ENCODE results near the gene EML1. TPM values are rescaled to one million over a fixed set of nuclear protein-coding genes. Genes with fewer than 3 reads are reported as not detected.

The EML1 gene
- total RNA-seq, 5 donors from 2014 or later (not counting 1 experiment from before 2014, with no cell fraction given), result 0.53 to 1.4 (median 0.60) TPM; not detected in 2

DNA sequence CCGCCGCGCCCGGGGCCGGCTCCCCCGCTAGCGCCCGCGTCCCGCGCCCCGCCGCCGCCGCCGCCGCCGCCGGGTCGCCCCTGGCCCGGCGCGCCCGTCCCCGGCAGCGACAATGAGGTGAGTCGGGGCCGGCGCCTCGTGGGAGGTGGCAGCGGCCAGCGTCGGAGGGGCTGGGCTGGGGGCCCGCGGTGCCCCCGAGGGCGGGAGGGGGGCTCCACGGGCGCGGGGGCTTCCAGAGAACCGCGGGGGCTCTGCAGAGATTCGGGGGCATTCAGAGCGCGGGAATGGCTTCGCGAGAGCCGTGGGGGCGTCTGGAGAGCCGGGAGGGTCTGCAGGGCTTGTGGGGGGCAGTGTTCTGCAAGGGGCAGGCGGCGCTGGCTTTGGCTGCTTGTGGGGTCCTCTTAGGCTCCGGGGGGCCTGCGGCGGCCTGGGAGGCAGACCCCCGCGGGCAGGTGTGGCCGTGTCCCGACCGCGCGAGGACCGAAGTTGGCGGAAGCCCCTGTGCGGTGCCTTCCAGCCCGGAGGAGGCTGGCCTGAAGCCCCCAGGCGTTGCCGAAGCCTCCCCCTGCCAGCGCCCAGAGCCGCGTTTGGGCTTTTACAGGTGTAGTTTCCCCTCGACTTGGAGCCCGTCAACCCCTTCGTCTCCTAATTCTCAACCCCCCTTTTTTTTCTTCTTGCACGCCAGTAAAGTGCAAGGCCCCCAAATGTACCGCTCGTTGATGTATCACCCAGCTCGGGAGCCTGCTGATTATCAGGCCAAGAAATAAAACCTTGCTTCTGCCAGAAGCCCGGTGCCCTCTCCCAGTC, 178.9 kb downstream of the EML1 start:
- Mint-ChIP-seq H3K4me3 (peak overlapping the region; percentile 82 to 94 (median 90)), H3K9me3 (no peaks in the 10 kb centered on the region), H3K27ac (peak overlapping the region in 1 of 2 donors; percentile 50), H3K27me3 (peaks cover 12% of the 10 kb centered on the region in 2 donors), H3K36me3 (no peaks in the 10 kb centered on the region), H3K4me1 (peaks cover 10 to 20% (median 14%) of the 10 kb centered on the region in 3 donors)
- CTCF ChIA-PET, result interaction anchor here in 1 of 2 donors (0.6 to 1.2 kb wide), 3 partner anchors 11 to 14 kb away, joined by 3 to 4 read pairs (median 3); no protein-coding TSS in a partner anchor
- H3K9me3 ChIP-seq, result no peaks in the 10 kb centered on the region
- peak; percentile 38 to 54 (median 50) for ATAC-seq (replicated peaks in 1 of 4)
- H3K4me3 ChIP-seq (ENCODE audit: control insufficient read depth in 1 of 2, extremely low read depth in 1 of 2, low read length in 1 of 2), result peak overlapping the region; percentile 44 to 56
- peak in 11 of 35 experiments; percentile 3 to 34 (median 9) for DNase-seq
- under 1% methylated on average over 70 of the region's 79 CpGs for WGBS (ENCODE audit: insufficient coverage)
- no peak overlapping the region for H3K27ac ChIP-seq (ENCODE audit: low read length)
- H3K27me3 ChIP-seq (replicated peaks in 1 of 2; ENCODE audit: control insufficient read depth in 2 of 2, extremely low read depth in 1 of 2, insufficient read depth in 2 of 2, low read length in 1 of 2), result peaks cover 0 to 23% of the 10 kb centered on the region in 2 experiments
- POLR2A ChIA-PET, result interaction anchor here in 1 of 2 donors (0.6 kb wide), 1 partner anchor 28 kb away, joined by 3 read pairs; no protein-coding TSS in a partner anchor
- H3K36me3 ChIP-seq (ENCODE audit: control insufficient read depth in 2 of 2, extremely low read depth in 1 of 2, insufficient read depth in 1 of 2, low read length in 1 of 2), result no peaks in the 10 kb centered on the region
- H3K4me1 ChIP-seq (ENCODE audit: control insufficient read depth in 1 of 2, extremely low read depth in 1 of 2, insufficient read depth in 2 of 2, low read length in 2 of 2), result peaks cover 0 to 12% of the 10 kb centered on the region in 2 experiments

GRCh38 chr14:99972748-99973466, 179.7 kb downstream of the EML1 start:
- Histone ChIP-seq H3K9me3 (no peaks in the 10 kb centered on the region), H3K27me3 (replicated peaks in 1 of 2; ENCODE audit: control insufficient read depth in 2 of 2, extremely low read depth in 1 of 2, insufficient read depth in 2 of 2, low read length in 1 of 2) (peaks cover 0 to 16% of the 10 kb centered on the region in 2 experiments), H3K4me1 (ENCODE audit: control insufficient read depth in 1 of 2, extremely low read depth in 1 of 2, insufficient read depth in 2 of 2, low read length in 2 of 2) (peaks cover 0 to 12% of the 10 kb centered on the region in 2 experiments), H3K36me3 (ENCODE audit: control insufficient read depth in 2 of 2, extremely low read depth in 1 of 2, insufficient read depth in 1 of 2, low read length in 1 of 2) (no peaks in the 10 kb centered on the region), H3K4me3 (ENCODE audit: control insufficient read depth in 1 of 2, extremely low read depth in 1 of 2, low read length in 1 of 2) (peak overlapping the region; percentile 44 to 56), H3K27ac (ENCODE audit: low read length) (no peak overlapping the region)
- H3K36me3 Mint-ChIP-seq, result no peaks in the 10 kb centered on the region
- no peaks in the 10 kb centered on the region for H3K9me3 Mint-ChIP-seq
- peaks cover 10 to 18% (median 14%) of the 10 kb centered on the region in 3 donors for H3K4me1 Mint-ChIP-seq
- WGBS (ENCODE audit: insufficient coverage), result 92% methylated on average over 2 of the region's 11 CpGs
- ChIA-PET POLR2A (interaction anchor here in 1 of 2 donors (0.6 kb wide), 1 partner anchor 27 kb away, joined by 3 read pairs; no protein-coding TSS in a partner anchor), CTCF (interaction anchor here in 1 of 2 donors (0.6 to 1.2 kb wide), 3 partner anchors 10 to 135 kb away, joined by 3 to 4 read pairs (median 3); no protein-coding TSS in a partner anchor)
- peak overlapping the region; percentile 41 to 50 for H3K27ac Mint-ChIP-seq
- ATAC-seq (replicated peaks in 1 of 4), result no peak
- DNase-seq, result no peak
- H3K27me3 Mint-ChIP-seq, result peaks cover 8 to 9% of the 10 kb centered on the region in 2 donors
- peak overlapping the region; percentile 82 to 94 (median 90) for H3K4me3 Mint-ChIP-seq

DNA sequence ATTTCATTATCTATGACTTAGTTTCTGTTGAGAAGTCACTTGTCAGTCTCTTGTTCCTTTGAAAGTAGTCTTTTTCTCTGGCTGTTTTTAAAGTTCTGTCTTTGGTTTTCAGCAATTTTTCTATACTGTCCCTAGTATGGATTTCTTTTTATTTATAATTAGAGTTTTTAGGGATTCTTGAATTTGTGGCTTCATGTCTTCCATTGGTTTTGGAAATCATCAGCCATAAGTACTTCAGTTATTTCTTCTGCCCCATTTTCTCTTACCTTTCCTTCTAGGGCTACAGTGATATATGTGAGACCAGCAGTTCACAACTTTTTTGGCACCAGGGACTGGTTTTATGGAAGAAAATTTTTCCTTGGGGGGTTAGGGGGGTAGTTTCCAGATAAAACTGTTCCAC, 182.0 kb downstream of the EML1 start:
- no peak overlapping the region for H3K27ac Mint-ChIP-seq
- peaks cover 10 to 15% (median 14%) of the 10 kb centered on the region in 3 donors for H3K4me1 Mint-ChIP-seq
- peaks cover 0 to 12% of the 10 kb centered on the region in 2 experiments for H3K4me1 ChIP-seq (ENCODE audit: control insufficient read depth in 1 of 2, extremely low read depth in 1 of 2, insufficient read depth in 2 of 2, low read length in 2 of 2)
- H3K27ac ChIP-seq (ENCODE audit: low read length), result no peak overlapping the region
- H3K9me3 ChIP-seq, result no peaks in the 10 kb centered on the region
- H3K9me3 Mint-ChIP-seq, result no peaks in the 10 kb centered on the region
- CTCF ChIA-PET, result interaction anchor here in 1 of 2 donors (1.1 kb wide), 1 partner anchor 8 kb away, joined by 5 read pairs; no protein-coding TSS in a partner anchor
- no peaks in the 10 kb centered on the region for H3K36me3 ChIP-seq (ENCODE audit: control insufficient read depth in 2 of 2, extremely low read depth in 1 of 2, insufficient read depth in 1 of 2, low read length in 1 of 2)
- no peak overlapping the region for H3K4me3 ChIP-seq (ENCODE audit: control insufficient read depth in 1 of 2, extremely low read depth in 1 of 2, low read length in 1 of 2)
- no peak overlapping the region for H3K4me3 Mint-ChIP-seq
- ATAC-seq (replicated peaks in 1 of 4) (no peak), DNase-seq (no peak)
- no peaks in the 10 kb centered on the region for H3K27me3 Mint-ChIP-seq
- H3K36me3 Mint-ChIP-seq, result no peaks in the 10 kb centered on the region
- H3K27me3 ChIP-seq (replicated peaks in 1 of 2; ENCODE audit: control insufficient read depth in 2 of 2, extremely low read depth in 1 of 2, insufficient read depth in 2 of 2, low read length in 1 of 2), result peaks cover 0 to 6% of the 10 kb centered on the region in 2 experiments
- POLR2A ChIA-PET, result interaction anchor here in 1 of 2 donors (0.6 to 0.7 kb wide), 2 partner anchors 10 to 1421 kb away, joined by 3 to 4 read pairs; no protein-coding TSS in a partner anchor

GRCh38 chr14:99976021-99976420, 182.8 kb downstream of the EML1 start:
- CTCF ChIA-PET, result interaction anchor here in 1 of 2 donors (0.9 kb wide), 1 partner anchor 12 kb away, joined by 3 read pairs; no protein-coding TSS in a partner anchor
- Mint-ChIP-seq H3K27ac (no peak overlapping the region), H3K9me3 (no peaks in the 10 kb centered on the region), H3K27me3 (no peaks in the 10 kb centered on the region), H3K4me1 (peaks cover 10 to 11% (median 11%) of the 10 kb centered on the region in 3 donors), H3K4me3 (no peak overlapping the region), H3K36me3 (no peaks in the 10 kb centered on the region)
- H3K36me3 ChIP-seq (ENCODE audit: control insufficient read depth in 2 of 2, extremely low read depth in 1 of 2, insufficient read depth in 1 of 2, low read length in 1 of 2), result no peaks in the 10 kb centered on the region
- POLR2A ChIA-PET, result interaction anchor here in 1 of 2 donors (0.6 kb wide), 1 partner anchor 342 kb away, joined by 3 read pairs; no protein-coding TSS in a partner anchor
- H3K4me1 ChIP-seq (ENCODE audit: control insufficient read depth in 1 of 2, extremely low read depth in 1 of 2, insufficient read depth in 2 of 2, low read length in 2 of 2), result peaks cover 0 to 8% of the 10 kb centered on the region in 2 experiments
- ATAC-seq (replicated peaks in 1 of 4), result no peak
- H3K27ac ChIP-seq (ENCODE audit: low read length), result no peak overlapping the region
- H3K9me3 ChIP-seq, result no peaks in the 10 kb centered on the region
- no peak for DNase-seq
- peaks cover 0 to under 1% of the 10 kb centered on the region in 2 experiments for H3K27me3 ChIP-seq (replicated peaks in 1 of 2; ENCODE audit: control insufficient read depth in 2 of 2, extremely low read depth in 1 of 2, insufficient read depth in 2 of 2, low read length in 1 of 2)
- WGBS (ENCODE audit: insufficient coverage), result no CpG with 5 or more reads among the region's 1 CpG
- H3K4me3 ChIP-seq (ENCODE audit: control insufficient read depth in 1 of 2, extremely low read depth in 1 of 2, low read length in 1 of 2), result no peak overlapping the region

DNA sequence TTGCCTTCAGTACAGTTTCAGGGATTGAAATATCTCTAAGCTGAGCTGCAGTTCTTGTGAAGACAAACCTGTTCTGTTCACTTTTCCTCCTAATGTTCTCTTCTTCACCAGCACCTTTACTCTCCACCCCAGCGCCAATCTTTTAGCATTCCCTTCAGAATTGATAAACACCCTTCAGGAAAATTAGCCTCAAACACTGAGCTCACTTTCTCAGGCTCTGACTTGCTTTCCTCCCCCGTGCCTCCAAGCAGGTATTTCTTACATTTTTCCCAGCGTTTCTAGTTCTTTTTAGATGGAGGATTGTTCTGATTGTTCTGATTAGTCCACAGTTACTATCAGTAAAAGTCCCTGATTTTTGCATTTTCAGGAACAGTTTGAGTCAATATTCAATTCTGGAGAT, 183.5 kb downstream of the EML1 start:
- Mint-ChIP-seq H3K4me1 (peaks cover 10 to 11% (median 11%) of the 10 kb centered on the region in 3 donors), H3K27me3 (no peaks in the 10 kb centered on the region), H3K27ac (no peak overlapping the region), H3K9me3 (no peaks in the 10 kb centered on the region), H3K36me3 (no peaks in the 10 kb centered on the region), H3K4me3 (no peak overlapping the region)
- no peak overlapping the region for H3K4me3 ChIP-seq (ENCODE audit: control insufficient read depth in 1 of 2, extremely low read depth in 1 of 2, low read length in 1 of 2)
- ATAC-seq (replicated peaks in 1 of 4) (no peak), DNase-seq (no peak)
- no peak overlapping the region for H3K27ac ChIP-seq (ENCODE audit: low read length)
- ChIA-PET CTCF (interaction anchor here in 1 of 2 donors (0.9 to 1.4 kb wide), 2 partner anchors 11 to 216 kb away, joined by 3 read pairs; no protein-coding TSS in a partner anchor), POLR2A (no interaction called here)
- H3K36me3 ChIP-seq (ENCODE audit: control insufficient read depth in 2 of 2, extremely low read depth in 1 of 2, insufficient read depth in 1 of 2, low read length in 1 of 2), result no peaks in the 10 kb centered on the region
- H3K27me3 ChIP-seq (replicated peaks in 1 of 2; ENCODE audit: control insufficient read depth in 2 of 2, extremely low read depth in 1 of 2, insufficient read depth in 2 of 2, low read length in 1 of 2), result no peaks in the 10 kb centered on the region
- H3K9me3 ChIP-seq, result no peaks in the 10 kb centered on the region
- peaks cover 0 to 7% of the 10 kb centered on the region in 2 experiments for H3K4me1 ChIP-seq (ENCODE audit: control insufficient read depth in 1 of 2, extremely low read depth in 1 of 2, insufficient read depth in 2 of 2, low read length in 2 of 2)
- WGBS (ENCODE audit: insufficient coverage), result 86% methylated on average over 1 of the region's 3 CpGs

DNA sequence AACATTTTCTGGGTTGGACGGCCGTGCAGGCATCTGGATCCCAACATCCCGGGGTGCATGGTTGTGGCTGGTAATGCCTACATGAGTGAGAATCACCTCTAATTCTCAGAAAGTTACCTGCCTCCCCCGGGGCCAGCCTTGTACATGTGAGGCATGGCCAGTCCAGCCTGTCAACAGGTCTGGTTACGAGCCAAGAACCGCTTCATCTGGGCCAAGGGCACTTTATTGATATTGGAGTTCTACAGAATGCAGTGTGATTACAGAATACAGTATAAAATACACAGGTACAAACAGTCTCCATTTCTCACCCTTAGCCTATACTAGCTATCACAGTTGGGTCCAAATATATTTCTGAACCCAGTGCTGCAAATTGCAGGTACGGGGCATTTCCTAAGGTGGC, 187.1 kb downstream of the EML1 start:
- CTCF ChIA-PET, result interaction anchor here (0.6 to 3.9 kb wide), 4 partner anchors 99 to 260 kb away, joined by 3 to 20 read pairs (median 7); no protein-coding TSS in a partner anchor
- Mint-ChIP-seq H3K4me1 (peaks cover 8 to 14% (median 13%) of the 10 kb centered on the region in 3 donors), H3K36me3 (no peaks in the 10 kb centered on the region), H3K9me3 (no peaks in the 10 kb centered on the region), H3K27ac (no peak overlapping the region), H3K27me3 (no peaks in the 10 kb centered on the region), H3K4me3 (no peak overlapping the region)
- ATAC-seq (replicated peaks in 1 of 4), result no peak
- Histone ChIP-seq H3K27me3 (replicated peaks in 1 of 2; ENCODE audit: control insufficient read depth in 2 of 2, extremely low read depth in 1 of 2, insufficient read depth in 2 of 2, low read length in 1 of 2) (no peaks in the 10 kb centered on the region), H3K27ac (ENCODE audit: low read length) (no peak overlapping the region), H3K36me3 (ENCODE audit: control insufficient read depth in 2 of 2, extremely low read depth in 1 of 2, insufficient read depth in 1 of 2, low read length in 1 of 2) (no peaks in the 10 kb centered on the region), H3K4me3 (ENCODE audit: control insufficient read depth in 1 of 2, extremely low read depth in 1 of 2, low read length in 1 of 2) (no peak overlapping the region), H3K9me3 (no peaks in the 10 kb centered on the region), H3K4me1 (ENCODE audit: control insufficient read depth in 1 of 2, extremely low read depth in 1 of 2, insufficient read depth in 2 of 2, low read length in 2 of 2) (peaks cover 0 to 16% of the 10 kb centered on the region in 2 experiments)
- no CpG with 5 or more reads among the region's 7 CpGs for WGBS (ENCODE audit: insufficient coverage)
- DNase-seq, result no peak
- POLR2A ChIA-PET, result no interaction called here
